GM18505 (cell line): ENCODE data around the gene CBX2.
"Not testable (repeated sequence)": the region's sequence is repeated elsewhere in the genome, so short reads cannot be mapped to it uniquely, and the experiment has no call there.

Experiments
- ATAC-seq: cut with Tn5 transposase; IDR thresholded peaks from one replicate; pipeline ENCODE4 v1.9.1; 2021; ENCODE audit not compliant: unreplicated experiment
- POLR2A ChIP-seq: IDR thresholded peaks from 4 replicates; pipeline ENCODE4 v1.6.1; 2011; ENCODE audit warnings: borderline replicate concordance; ENCODE audit not compliant: insufficient read depth, insufficient read length; ENCODE audit errors: extremely low read depth

The CBX2 gene

DNA sequence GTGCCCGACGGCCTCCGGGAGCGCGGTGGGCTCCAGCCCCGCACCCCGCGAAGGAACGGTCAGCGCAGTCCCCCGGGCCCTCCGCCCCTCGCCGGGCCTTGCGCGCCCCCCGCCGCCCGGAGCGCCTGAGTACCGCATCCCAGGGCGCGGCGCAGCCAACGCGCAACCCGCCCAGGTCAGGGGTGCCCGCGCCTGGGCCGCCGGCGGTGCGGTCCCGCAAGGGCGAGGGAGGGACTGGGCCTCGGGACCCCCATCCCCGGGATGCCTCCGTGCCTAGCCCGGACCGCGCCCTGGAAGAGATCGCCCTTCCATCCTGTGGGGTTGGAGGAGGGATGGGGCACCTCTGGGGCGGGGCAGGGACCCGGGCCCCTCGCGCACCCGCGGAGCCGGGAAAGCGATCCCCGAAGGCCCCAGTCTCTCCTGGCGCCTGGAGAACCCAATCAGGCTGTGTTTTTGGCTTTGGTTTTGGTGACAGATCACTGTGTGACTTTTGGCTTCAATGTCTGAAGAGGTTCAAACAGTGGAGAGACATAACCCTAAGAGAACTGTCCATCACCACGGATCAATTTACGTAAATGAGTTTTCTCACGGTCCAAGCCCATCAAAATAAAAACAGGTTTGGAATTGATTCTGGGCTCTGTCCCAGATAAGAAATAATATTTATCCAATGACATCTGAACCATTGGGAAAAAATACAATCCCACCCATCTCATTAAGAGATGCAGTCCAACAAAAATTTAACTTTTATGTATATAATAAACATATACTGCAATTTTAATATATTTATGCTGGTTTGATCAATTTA is 29.5 kb upstream of the CBX2 start:
- ATAC-seq, result no peak
- TF ChIP-seq POLR2A, result no peak

DNA sequence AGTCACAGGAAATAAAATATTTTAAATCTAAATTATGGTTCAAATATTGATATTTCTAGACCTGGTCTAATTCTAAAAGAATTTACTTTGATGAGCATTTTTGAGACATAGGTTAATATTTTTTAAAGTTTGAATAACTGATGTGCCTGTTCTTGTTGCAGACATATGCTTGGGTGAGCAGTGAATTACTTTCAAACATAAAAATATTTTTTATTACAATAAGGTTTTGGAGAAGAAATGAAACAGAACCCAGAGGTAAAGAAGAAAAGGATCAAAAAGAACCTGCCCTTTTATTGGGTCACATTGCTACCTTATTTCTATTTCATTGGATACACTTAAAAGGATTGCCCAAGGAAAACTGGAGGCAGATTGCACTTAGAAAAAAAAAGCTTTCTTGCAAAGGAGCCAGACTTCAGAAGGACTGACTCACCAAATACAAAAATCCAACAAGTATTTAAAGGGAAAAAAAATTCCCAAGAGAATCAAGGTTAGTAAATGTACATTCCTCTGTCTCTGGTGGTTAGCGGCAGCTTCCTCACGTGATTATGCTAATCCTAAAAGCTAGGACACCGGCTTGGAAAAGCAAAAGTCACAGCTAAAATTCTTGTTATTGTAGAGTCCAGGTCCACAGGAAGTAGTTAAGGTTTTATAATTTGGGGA is 28.7 kb upstream of the CBX2 start:
- ATAC-seq, result no peak
- TF ChIP-seq POLR2A, result no peak

DNA sequence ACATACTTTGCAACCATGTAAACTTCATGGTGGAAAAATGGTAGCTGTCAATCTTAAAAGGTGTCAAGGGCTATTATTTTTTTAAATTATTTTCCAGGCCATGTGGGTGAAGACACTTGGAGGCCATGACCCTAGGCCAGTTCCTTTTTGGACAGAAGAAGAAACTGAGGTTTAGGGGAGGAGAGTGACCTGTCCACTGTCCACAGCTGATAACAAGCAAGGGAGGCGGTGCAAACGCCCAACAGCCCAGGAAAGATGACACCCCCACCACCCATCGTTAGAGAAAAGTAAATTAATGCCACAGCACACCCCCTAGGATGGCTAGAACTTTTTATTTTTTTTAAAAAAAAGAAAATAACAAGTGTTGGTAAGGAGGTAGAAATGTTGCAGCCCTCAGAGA is 28.0 kb upstream of the CBX2 start:
- no peak for TF ChIP-seq POLR2A
- no peak for ATAC-seq

DNA sequence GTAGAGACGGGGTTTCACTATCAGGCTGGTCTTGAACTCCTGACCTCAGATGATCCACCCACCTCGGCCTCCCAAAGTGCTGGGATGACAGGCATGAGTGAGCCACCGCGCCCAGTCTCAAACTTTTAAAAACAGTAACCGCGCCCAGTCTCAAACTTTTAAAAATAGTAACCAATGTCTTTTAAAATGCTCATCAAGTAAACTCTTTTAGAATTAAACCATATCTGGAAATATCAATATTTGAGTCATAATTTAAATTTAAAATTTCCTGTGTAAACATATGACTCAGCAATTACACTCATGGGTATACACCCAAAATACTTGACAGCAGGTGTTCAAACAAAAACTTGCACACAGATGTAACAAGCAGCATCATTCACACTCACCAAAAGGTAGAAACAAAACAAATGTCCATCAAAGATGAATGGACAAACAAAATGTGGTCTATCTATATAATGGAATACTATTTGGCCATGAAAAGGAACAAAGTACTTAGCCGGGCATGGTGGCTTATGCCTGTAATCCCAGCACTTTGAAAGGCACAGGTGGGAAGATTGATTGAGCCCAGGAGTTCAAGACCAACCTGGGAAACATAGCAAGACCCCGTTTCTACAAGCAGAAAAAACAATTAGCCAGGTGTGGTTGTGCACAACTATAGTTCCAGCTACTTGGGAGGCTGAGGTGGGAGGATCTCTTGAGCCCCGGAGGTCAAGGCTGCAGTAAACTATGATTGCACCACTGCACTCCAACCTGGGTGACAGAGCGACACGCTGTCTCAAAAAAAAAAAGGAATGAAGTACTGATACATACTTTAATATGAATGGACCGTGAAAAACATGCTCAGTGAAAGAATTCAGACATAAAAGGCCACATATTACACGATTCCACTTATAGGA is 27.1 kb upstream of the CBX2 start:
- no peak for TF ChIP-seq POLR2A
- ATAC-seq, result no peak

DNA sequence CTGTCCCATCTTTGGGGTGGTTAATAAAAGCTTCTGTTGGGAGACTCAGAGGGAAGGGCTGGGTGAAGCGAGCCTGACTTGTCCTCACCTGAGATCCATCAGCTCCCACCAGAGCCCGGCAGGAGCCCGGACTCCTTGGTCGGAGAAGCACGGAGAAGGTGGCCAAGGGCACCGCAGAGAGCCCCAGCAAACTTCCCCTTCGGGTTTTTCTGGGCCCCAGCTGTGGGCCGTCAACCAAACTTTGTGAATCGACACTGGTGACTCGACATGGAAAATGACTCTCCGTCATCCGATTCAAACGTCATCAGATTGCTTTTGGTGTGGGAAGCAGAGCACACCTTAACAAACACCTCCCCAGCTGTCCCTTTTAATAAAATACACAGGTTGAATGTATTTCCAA is 25.8 kb upstream of the CBX2 start:
- no peak for ATAC-seq
- TF ChIP-seq POLR2A, result no peak

DNA sequence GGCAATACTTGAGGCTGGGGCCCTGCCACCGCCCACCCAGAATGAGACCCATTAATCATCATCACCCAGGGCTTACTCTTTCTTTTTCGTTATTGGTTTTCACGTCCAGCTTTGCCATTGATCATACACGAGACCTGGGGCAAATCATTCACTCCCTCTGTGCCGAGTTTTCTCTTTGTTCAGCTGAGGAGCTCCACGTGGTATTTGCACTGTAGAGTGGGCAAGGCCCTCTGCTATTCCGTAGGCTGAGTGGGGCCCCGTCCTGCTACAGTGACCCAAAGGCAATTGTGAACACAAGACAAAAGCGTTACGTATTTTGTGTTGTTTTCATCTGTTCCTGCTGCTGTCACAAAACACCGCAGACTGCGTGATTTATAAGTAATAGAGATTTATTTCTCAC is 23.6 kb upstream of the CBX2 start:
- no peak for ATAC-seq
- no peak for TF ChIP-seq POLR2A

DNA sequence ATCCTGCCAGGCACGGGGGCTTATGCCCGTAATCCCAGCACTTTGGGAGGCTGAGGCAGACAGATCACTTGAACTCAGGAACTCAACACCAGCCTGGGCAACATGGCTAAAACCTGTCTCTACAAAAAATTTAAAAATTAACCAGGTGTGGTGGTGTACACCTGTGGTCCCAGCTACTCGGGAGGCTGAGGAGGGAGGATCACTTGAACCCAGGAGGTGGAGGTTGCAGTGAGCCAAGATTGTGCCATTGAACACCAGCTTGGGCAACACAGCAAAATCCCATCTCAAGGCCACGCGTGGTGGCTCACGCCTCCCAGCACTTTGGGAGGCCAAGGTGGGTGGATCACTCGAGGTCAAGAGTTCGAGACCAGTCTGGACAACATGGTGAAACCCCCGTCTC is 23.0 kb upstream of the CBX2 start:
- ATAC-seq, result not testable (repeated sequence)

DNA sequence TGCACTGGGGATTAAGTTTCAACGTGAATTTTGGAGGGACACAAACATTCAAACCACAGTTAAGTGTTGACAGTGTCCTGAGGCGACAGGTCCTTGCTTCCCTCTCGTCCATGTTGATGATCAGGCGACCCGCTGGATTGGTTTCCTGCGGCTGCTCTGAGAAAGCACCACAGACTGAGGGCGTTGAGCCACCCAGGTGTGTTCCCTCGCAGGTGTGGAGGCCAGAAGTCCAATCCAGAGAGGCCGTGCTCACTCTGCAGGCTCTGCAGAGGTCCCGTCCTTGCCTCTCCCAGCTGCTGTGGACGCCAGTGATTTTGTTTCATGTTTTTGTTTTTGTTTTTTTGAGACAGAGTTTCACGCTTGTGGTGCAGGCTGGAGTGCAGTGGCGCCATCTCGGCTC is 22.4 kb upstream of the CBX2 start:
- TF ChIP-seq POLR2A, result no peak
- no peak for ATAC-seq

DNA sequence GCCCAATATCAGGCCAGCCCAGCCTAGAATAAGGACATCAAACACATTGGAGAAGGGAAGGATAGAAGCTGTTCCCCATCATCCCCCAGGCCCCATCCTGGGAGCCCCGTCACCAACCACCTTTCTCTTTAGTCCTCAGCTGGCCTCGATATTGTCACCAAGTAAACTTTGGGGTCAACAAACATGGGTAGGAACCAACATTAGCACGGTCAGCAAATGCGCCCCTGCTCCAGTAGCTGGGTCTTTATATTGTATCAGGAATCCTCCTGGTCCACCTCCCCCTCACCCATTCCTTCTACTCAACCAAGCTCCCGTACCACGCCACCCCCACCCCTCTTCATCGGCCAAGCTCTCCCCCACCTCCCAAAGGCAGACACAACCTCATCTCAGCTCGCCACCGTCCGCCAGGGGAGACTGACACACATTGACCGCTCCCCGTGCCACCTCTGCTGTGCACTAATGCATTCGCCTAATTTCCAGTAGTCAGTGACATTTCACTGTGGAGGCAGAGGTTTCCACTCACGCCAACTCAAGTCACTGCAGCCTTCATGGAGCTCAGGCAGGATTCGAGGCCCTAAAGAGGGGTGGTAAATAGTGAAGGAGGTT is 20.7 kb upstream of the CBX2 start:
- TF ChIP-seq POLR2A, result no peak
- no peak for ATAC-seq

DNA sequence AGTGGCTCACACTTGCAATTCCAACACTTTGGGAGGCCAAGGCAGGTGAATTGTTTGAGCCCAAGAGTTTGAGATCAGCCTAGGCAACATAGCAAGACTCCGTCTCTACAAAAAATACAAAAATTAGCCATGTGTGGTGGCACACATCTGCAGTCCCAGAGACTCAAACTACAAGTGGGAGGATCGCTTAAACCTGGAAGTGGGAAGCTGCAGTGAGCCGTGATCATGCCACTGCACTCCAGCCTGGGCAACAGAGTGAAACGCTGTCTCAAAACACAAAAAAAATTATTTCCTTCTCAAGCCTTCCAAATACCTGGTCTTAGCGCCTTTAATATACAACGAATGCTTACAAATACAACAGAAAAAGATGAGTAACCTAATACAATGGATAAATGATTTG is 19.7 kb upstream of the CBX2 start:
- no peak for ATAC-seq
- no peak for TF ChIP-seq POLR2A

DNA sequence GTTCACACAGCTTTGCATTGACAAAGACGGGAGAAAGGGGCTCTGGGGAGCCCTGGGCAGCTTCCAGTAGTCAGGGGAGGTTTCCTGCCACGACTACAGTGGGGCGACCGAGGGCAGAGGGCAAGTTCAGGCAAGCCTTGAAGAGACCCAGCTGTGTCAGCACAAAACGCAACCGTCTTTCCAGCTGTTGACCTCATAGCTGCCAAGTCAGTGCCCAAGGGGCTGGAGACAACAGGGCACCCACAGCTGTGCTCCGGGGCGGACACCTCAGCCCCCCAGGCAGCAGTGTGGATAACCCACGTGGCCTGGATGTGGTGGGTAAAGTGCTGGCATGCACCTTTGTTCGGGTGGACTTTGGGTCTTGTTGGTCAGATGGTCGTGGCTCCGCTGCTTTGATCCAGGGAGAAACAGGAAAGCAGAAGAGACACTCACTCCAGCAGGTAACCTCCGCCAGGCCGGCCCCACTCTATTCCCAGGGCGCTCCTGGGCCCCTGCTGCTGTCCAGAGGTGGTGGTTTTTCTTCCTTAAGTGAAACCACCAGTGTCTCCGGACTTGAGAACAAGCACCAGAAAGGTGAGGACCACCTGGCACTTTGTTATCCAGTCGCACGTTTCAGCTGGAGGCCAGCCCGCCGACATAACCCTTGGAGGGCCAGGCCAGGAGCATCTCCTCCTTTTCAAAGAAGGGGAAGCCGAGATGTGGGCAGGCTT is 17.6 kb upstream of the CBX2 start:
- no peak for ATAC-seq
- no peak for TF ChIP-seq POLR2A

DNA sequence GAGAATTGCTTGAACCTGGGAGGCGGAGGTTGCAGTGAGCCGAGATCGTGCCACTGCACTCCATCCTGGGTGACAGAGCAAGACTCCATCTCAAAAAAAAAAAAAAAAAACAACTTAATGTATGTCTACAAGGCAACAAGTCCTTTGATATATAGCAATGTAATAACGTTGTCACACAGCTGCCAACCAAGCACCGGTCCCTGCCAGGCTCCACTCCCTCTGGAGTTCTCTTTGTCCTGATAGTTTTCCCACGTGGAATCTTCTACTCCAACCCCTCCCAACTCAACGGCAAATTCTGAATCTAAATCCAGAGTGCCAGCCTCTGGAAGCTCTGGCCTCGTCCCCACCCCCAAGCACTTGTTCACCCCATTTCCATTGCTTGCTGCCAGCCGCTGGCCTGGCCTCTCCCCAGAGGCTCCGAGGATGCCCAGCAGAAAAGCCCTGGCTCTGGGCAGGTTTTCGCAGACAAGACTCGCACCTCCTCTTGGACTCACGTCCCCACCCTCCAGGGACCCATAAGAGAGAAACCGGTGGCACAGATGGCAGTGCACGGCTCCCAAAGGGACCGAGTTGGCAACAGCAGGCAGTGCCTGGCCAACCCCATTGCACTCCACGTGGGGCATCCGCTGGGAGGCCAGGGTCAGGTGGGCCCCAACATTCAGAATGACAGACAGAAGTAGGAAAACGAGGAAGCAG is 15.9 kb upstream of the CBX2 start:
- TF ChIP-seq POLR2A, result no peak
- no peak for ATAC-seq
